Stimulated activated naive B cell treated with anti-CD40 and anti-IgM and Interleukin-4, amounts not matched to agents 10 μg/mL and 1 μg/mL and 100 μg/mL, for 72 hours (primary cell): ENCODE results near the gene KRCC1.
A peak's percentile ranks its signal among the peaks of the same experiment; 100 is the strongest.

Experiments used
- ATAC-seq, 2 donors: fragments of 150-1000 bp; cut with Tn5 transposase; replicated peaks; 2 replicates each; pipeline ENCODE4 v1.10.0; 2021; ENCODE audit warnings: moderate library complexity in 1 of 2
- DNase-seq: peaks from one replicate; pipeline ENCODE4 v3.0.0; 2021
- H3K27ac Mint-ChIP-seq: one replicate; pipeline ENCODE4 v1.8.0; 2022; ENCODE audit warnings: mild to moderate bottlenecking, mixed read lengths
- H3K27me3 Mint-ChIP-seq, 2 donors: one replicate each; pipeline ENCODE4 v1.8.0; 2022; ENCODE audit warnings: mixed read lengths in 2 of 2
- H3K36me3 Mint-ChIP-seq, 2 donors: one replicate each; pipeline ENCODE4 v1.8.0; 2022; ENCODE audit warnings: mixed read lengths in 2 of 2, mild to moderate bottlenecking in 1 of 2
- H3K4me1 Mint-ChIP-seq, 2 donors: one replicate each; pipeline ENCODE4 v1.8.0; 2022; ENCODE audit warnings: mixed read lengths in 2 of 2, mild to moderate bottlenecking in 1 of 2
- H3K4me3 Mint-ChIP-seq, 2 donors: one replicate each; pipeline ENCODE4 v1.8.0; 2022; ENCODE audit warnings: mild to moderate bottlenecking in 2 of 2, mixed read lengths in 2 of 2, moderate library complexity in 1 of 2
- H3K9me3 Mint-ChIP-seq, 2 donors: one replicate each; pipeline ENCODE4 v1.8.0; 2022; ENCODE audit warnings: mixed read lengths in 2 of 2, mild to moderate bottlenecking in 1 of 2

KRCC1 gene

GRCh38 chr2:88055371-88056128 lies at the start of gene KRCC1:
Gene KRCC1 (minus strand): TSS chr2:88055783. CDS start chr2:88028563, 27,220 bp downstream.
- H3K27ac Mint-ChIP-seq, result peak within 1 kb of the TSS; percentile 98
- peaks cover 28 to 36% of the 10 kb centered on the region in 2 donors for H3K36me3 Mint-ChIP-seq
- no peaks in the 10 kb centered on the region for H3K27me3 Mint-ChIP-seq
- H3K4me3 Mint-ChIP-seq, result peak within 1 kb of the TSS; percentile 95 to 99
- DNase-seq (peak; percentile 93), ATAC-seq (peak; percentile 93 to 96)
- no peaks in the 10 kb centered on the region for H3K9me3 Mint-ChIP-seq
- peaks cover 34 to 58% of the 10 kb centered on the region in 2 donors for H3K4me1 Mint-ChIP-seq

DNA sequence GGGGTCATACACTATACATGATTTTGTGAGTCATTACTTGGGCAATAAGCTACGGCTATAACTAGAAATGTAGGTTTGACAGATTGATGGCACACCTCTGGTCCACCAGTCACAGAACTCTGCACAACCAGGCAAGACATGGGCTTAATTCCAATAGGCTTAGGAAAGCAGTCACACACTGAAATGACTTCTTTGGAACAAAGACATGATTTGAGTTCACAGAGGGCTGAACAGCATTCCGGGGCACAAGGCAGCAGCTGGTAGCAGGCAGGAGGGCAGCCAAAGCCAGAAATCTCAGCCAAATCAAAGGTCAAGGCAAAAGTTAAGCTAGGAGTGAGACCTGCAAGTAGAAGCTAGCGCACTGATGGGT lies 44.9 kb upstream of the KRCC1 start:
- H3K4me3 Mint-ChIP-seq, result no peak overlapping the region
- H3K4me1 Mint-ChIP-seq, result no peaks in the 10 kb centered on the region
- DNase-seq, result no peak
- H3K9me3 Mint-ChIP-seq, result peaks cover 0 to 3% of the 10 kb centered on the region in 2 donors
- no peak overlapping the region for H3K27ac Mint-ChIP-seq
- no peaks in the 10 kb centered on the region for H3K36me3 Mint-ChIP-seq
- H3K27me3 Mint-ChIP-seq, result peaks cover 5 to 26% of the 10 kb centered on the region in 2 donors
- ATAC-seq, result no peak

- DNase-seq (no peak), ATAC-seq (no peak)
- H3K4me3 Mint-ChIP-seq, result no peak overlapping the region
- H3K9me3 Mint-ChIP-seq, result peaks cover 0 to 3% of the 10 kb centered on the region in 2 donors
- H3K27me3 Mint-ChIP-seq, result peaks cover 5 to 25% of the 10 kb centered on the region in 2 donors
- H3K4me1 Mint-ChIP-seq, result no peaks in the 10 kb centered on the region
- H3K27ac Mint-ChIP-seq, result no peak overlapping the region
- no peaks in the 10 kb centered on the region for H3K36me3 Mint-ChIP-seq
Measured at GRCh38 chr2:88099798-88100488, 44.4 kb upstream of the KRCC1 start.

- H3K36me3 Mint-ChIP-seq, result no peaks in the 10 kb centered on the region
- no peak overlapping the region for H3K4me3 Mint-ChIP-seq
- no peak overlapping the region for H3K27ac Mint-ChIP-seq
- no peak for ATAC-seq
- no peaks in the 10 kb centered on the region for H3K4me1 Mint-ChIP-seq
- H3K9me3 Mint-ChIP-seq, result peaks cover 0 to 3% of the 10 kb centered on the region in 2 donors
- peaks cover 5 to 16% of the 10 kb centered on the region in 2 donors for H3K27me3 Mint-ChIP-seq
- no peak for DNase-seq
Measured at GRCh38 chr2:88098558-88098900, 42.9 kb upstream of the KRCC1 start.

GRCh38 chr2:88097891-88098557 lies 42.4 kb upstream of the KRCC1 start:
- Mint-ChIP-seq H3K36me3 (no peaks in the 10 kb centered on the region), H3K27me3 (peaks cover 5 to 13% of the 10 kb centered on the region in 2 donors), H3K9me3 (peaks cover 0 to 3% of the 10 kb centered on the region in 2 donors), H3K4me1 (no peaks in the 10 kb centered on the region), H3K27ac (no peak overlapping the region), H3K4me3 (no peak overlapping the region)
- no peak for DNase-seq
- ATAC-seq, result no peak

DNA sequence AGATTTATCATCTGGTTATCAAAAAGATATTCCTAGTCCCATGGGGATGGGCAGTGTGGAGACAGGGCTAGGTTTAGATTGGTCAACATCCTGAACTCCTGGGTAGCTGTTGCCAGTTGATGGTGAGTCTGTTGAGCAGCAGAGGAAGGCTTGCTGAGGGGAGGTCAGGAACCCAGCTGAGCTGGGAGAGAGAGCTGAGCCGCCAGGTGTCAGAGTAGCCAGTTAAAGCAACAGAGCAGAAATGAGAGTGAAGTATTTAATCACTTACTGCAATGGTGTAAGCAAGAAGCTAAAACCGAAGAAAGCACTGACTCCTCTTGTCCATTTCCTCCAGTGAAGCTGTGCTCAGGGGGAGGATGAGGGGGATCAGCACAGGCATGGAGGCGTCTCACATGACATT lies 41.6 kb upstream of the KRCC1 start:
- H3K27me3 Mint-ChIP-seq, result peaks cover 5% of the 10 kb centered on the region in 2 donors
- no peaks in the 10 kb centered on the region for H3K4me1 Mint-ChIP-seq
- no peak overlapping the region for H3K4me3 Mint-ChIP-seq
- no peak overlapping the region for H3K27ac Mint-ChIP-seq
- peaks cover 0 to 3% of the 10 kb centered on the region in 2 donors for H3K9me3 Mint-ChIP-seq
- DNase-seq (no peak), ATAC-seq (no peak)
- no peaks in the 10 kb centered on the region for H3K36me3 Mint-ChIP-seq

DNA sequence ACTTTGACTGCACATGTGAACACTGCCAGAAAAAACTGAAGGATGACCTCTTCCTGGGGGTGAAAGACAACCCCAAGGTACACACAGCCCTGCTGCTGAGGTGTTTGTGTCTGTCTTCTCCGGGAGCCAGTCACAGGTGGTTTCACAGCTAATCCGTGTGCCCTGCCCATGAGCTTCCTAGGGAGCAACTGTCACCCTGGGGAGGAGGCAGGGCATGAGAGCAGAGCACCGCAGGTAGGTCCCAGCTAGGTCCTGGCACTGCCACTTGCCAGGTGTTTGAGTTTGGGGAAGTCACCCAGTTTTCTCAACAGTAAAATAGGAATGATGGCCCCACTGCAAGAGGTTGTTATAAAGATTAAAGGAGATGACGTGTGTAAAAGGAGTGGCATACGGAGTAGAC lies 41.1 kb upstream of the KRCC1 start:
- no peak for DNase-seq
- H3K4me1 Mint-ChIP-seq, result no peaks in the 10 kb centered on the region
- peaks cover 0 to 3% of the 10 kb centered on the region in 2 donors for H3K9me3 Mint-ChIP-seq
- H3K36me3 Mint-ChIP-seq, result no peaks in the 10 kb centered on the region
- ATAC-seq, result no peak
- peaks cover 5% of the 10 kb centered on the region in 2 donors for H3K27me3 Mint-ChIP-seq
- no peak overlapping the region for H3K4me3 Mint-ChIP-seq
- no peak overlapping the region for H3K27ac Mint-ChIP-seq

- ATAC-seq, result no peak
- peaks cover 9 to 16% of the 10 kb centered on the region in 2 donors for H3K4me1 Mint-ChIP-seq
- no peak overlapping the region for H3K27ac Mint-ChIP-seq
- H3K4me3 Mint-ChIP-seq, result no peak overlapping the region
- DNase-seq, result no peak
- no peaks in the 10 kb centered on the region for H3K36me3 Mint-ChIP-seq
- peaks cover 0 to 2% of the 10 kb centered on the region in 2 donors for H3K9me3 Mint-ChIP-seq
- peaks cover 4 to 5% of the 10 kb centered on the region in 2 donors for H3K27me3 Mint-ChIP-seq
Measured at GRCh38 chr2:88095022-88095421, 39.4 kb upstream of the KRCC1 start.

GRCh38 chr2:88092773-88093172 lies 37.2 kb upstream of the KRCC1 start:
- no peaks in the 10 kb centered on the region for H3K9me3 Mint-ChIP-seq
- H3K4me3 Mint-ChIP-seq, result no peak overlapping the region
- no peak for DNase-seq

DNA sequence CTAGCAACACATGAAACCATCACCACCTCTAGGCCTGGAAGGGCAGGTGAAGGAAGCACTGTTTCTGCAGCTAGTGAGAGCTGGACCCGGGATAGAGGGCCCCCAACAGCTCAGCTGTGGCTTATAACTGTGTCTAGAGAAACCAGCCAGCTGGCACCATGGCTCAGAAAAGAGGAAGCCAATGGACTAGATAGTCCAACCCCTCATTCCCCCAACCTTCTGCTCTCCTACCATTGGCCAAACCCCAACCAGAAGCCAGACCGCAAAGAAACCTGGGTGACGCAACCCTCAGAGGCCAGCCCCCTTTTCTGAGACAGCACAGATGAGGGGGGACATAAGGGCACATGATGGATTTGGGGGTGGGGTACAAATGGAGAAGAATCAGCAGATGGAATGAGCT lies 36.4 kb upstream of the KRCC1 start:
- Mint-ChIP-seq H3K4me1 (peaks cover 12 to 19% of the 10 kb centered on the region in 2 donors), H3K9me3 (no peaks in the 10 kb centered on the region), H3K27ac (no peak overlapping the region)

More at GRCh38 chr2:88092773-88093172, 37.2 kb upstream of the KRCC1 start:
- Mint-ChIP-seq H3K4me1 (peaks cover 12 to 19% of the 10 kb centered on the region in 2 donors), H3K36me3 (no peaks in the 10 kb centered on the region), H3K27me3 (peaks cover 0 to 5% of the 10 kb centered on the region in 2 donors), H3K27ac (no peak overlapping the region)
- no peak for ATAC-seq

GRCh38 chr2:88090446-88091283 lies 35.1 kb upstream of the KRCC1 start:
- Mint-ChIP-seq H3K4me1 (peaks cover 12 to 19% of the 10 kb centered on the region in 2 donors), H3K27ac (no peak overlapping the region), H3K36me3 (no peaks in the 10 kb centered on the region), H3K9me3 (no peaks in the 10 kb centered on the region), H3K27me3 (no peaks in the 10 kb centered on the region), H3K4me3 (no peak overlapping the region)
- DNase-seq (no peak), ATAC-seq (peak; percentile 53 to 62)

More for the DNA sequence above, 36.4 kb upstream of the KRCC1 start:
- DNase-seq (no peak), ATAC-seq (peak; percentile 56 to 74)
- Mint-ChIP-seq H3K36me3 (no peaks in the 10 kb centered on the region), H3K4me3 (no peak overlapping the region), H3K27me3 (peaks cover 0 to 3% of the 10 kb centered on the region in 2 donors)

DNA sequence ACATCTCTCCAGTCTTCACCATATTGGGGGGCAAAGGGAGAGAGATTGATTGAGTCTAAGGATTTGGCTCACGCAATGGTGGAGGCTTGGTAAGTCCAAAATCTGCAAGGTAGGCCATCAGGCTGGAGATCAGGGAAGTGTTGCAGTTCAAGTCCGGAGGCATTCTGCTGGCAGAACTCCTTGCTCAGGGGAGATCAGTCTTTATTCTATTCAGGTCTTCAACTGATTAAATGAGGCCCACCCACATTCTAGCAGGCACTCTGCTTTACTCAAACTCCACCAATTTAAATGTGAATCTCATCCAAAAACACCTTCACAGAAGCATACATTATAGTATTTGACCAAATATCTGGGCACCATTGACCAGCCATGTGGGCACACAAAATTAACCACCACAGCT lies 33.4 kb upstream of the KRCC1 start:
- H3K36me3 Mint-ChIP-seq, result no peaks in the 10 kb centered on the region
- H3K4me1 Mint-ChIP-seq, result peaks cover 12 to 19% of the 10 kb centered on the region in 2 donors
- H3K9me3 Mint-ChIP-seq, result no peaks in the 10 kb centered on the region
- no peaks in the 10 kb centered on the region for H3K27me3 Mint-ChIP-seq
- DNase-seq, result no peak
- ATAC-seq, result no peak
- no peak overlapping the region for H3K27ac Mint-ChIP-seq
- no peak overlapping the region for H3K4me3 Mint-ChIP-seq

DNA sequence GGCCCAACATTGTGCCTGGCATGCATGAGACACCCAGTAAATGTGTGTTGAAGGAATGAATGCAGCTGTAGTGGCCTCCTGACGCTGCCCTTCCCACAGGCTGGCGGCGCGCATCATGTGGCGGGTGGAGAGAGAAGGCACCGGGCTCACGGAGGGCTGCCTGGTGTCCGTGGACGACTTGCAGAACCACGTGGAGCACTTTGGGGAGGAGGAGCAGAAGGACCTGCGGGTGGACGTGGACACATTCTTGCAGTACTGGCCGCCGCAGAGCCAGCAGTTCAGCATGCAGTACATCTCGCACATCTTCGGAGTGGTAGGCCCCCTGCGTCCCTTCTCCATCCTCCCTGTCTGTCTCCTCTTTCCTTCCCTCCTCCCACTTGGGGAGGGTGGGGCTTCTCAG lies 32.2 kb upstream of the KRCC1 start:
- Mint-ChIP-seq H3K27me3 (peaks cover 0 to 5% of the 10 kb centered on the region in 2 donors), H3K9me3 (no peaks in the 10 kb centered on the region), H3K4me3 (no peak overlapping the region), H3K27ac (no peak overlapping the region), H3K36me3 (no peaks in the 10 kb centered on the region), H3K4me1 (peaks cover 12 to 19% of the 10 kb centered on the region in 2 donors)
- no peak for ATAC-seq
- no peak for DNase-seq

- DNase-seq (no peak), ATAC-seq (no peak)
- Mint-ChIP-seq H3K27me3 (peaks cover 0 to 5% of the 10 kb centered on the region in 2 donors), H3K4me1 (peaks cover 12 to 19% of the 10 kb centered on the region in 2 donors), H3K4me3 (no peak overlapping the region), H3K27ac (no peak overlapping the region), H3K9me3 (no peaks in the 10 kb centered on the region), H3K36me3 (no peaks in the 10 kb centered on the region)
Measured at GRCh38 chr2:88087073-88087472, 31.5 kb upstream of the KRCC1 start.
